Fibroblast of upper back skin (primary cell): Measurements from ENCODE around the gene GPRASP3.

ENCODE experiments used
- DNase-seq: peaks from one replicate; pipeline ENCODE4 v3.0.0-alpha.2; 2013

GPRASP3 gene

GRCh38 chrX:102765217-102765616 lies 44.7 kb downstream of the GPRASP3 start:
- peak; percentile 68 for DNase-seq

- peak; percentile 53 for DNase-seq
Measured at GRCh38 chrX:102765809-102766208, 45.3 kb downstream of the GPRASP3 start.

- no peak for DNase-seq
Measured at GRCh38 chrX:102767287-102767686, 46.7 kb downstream of the GPRASP3 start.

- peak; percentile 86 for DNase-seq
Measured at GRCh38 chrX:102768987-102769761, 48.6 kb downstream of the GPRASP3 start.
